Renal cortex interstitium (tissue), 15 donors: Measurements from ENCODE around the gene IFNA4. TPM values are rescaled to one million over a fixed set of nuclear protein-coding genes. Genes with fewer than 3 reads are reported as not detected.
"Not testable (repeated sequence)": the region's sequence is repeated elsewhere in the genome, so short reads cannot be mapped to it uniquely, and the experiment has no call there.

Source experiments
- DNase-seq, 11 donors: peaks; one replicate each; pipeline ENCODE4 v3.0.0-alpha.2; 2013; ENCODE audit warnings: low read depth in 9 of 11, low spot score in 4 of 11; ENCODE audit errors: extremely low read depth in 1 of 11
- long read RNA-seq, 16 experiments: transcript quantifications; one replicate each; lab custom pipeline, GENCODE V29; 2026
- polyA plus RNA-seq, 3 donors: library from polyadenylated mRNA; unstranded; fragments of 120-200 nt; gene quantifications; one replicate each; pipeline ENCODE4 v1.2.1, GENCODE V29; 2013; ENCODE audit not compliant: insufficient read length in 3 of 3

Gene IFNA4
- polyA plus RNA-seq, result not detected
- long read RNA-seq, donor 1, result 0 reads
- long read RNA-seq, donor 2, result 0 reads
- long read RNA-seq, donor 3, result 0 reads
- long read RNA-seq, donor 4, result 0 reads
- long read RNA-seq, donor 5, result 0 reads
- long read RNA-seq, donor 6, result 0 reads
- long read RNA-seq, donor 7, result 0 reads
- long read RNA-seq, donor 8, result 0 reads
- long read RNA-seq, donor 9, result 0 reads
- long read RNA-seq, donor 10, result 0 reads
- long read RNA-seq, donor 11, result 0 reads
- long read RNA-seq, donor 12, result 0 reads
- long read RNA-seq, donor 13, result 0 reads
- long read RNA-seq, donor 14, result 0 reads
- long read RNA-seq, donor 15, result 0 reads
- long read RNA-seq, donor 16, result 0 reads

DNA sequence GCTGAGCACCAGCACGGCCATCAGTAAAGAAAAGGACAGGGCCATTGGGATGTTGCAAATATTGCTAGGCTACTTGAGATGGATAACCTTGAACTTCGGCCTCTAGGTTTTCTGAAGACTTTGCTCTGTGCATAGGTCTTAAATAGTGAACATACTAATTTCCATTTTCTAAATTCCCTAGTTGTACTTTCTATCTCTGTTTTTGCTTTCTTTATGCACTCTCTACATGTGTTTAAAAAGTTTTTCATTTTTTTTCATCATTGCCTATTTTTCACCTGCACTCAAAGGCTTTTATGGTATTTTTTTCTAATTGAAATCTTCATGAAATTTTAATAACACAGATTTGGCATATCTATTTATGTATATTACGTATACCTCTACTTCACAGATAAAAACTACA lies at the start of gene IFNA4:
Gene IFNA4 (minus strand): TSS at position 101 of the 400 bp plus-strand sequence. CDS start 56 bp downstream, at position 45.
- not testable (repeated sequence) for DNase-seq

DNA sequence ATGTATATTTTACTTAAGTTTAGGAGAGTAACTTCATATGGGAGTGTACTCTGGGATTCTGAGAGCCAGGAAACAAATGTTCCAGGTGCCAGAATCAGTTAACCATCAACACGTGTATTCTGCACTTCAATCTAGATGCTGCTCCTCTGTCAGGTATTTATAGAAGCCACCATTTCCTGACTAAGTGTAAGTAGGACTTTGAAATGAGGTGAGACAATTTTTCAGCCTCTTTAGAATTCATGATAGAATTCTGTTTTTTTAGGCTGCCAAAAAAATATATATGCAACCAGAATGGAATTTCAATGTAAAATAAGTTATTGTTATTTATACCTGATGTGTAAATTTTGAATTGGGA lies 49.0 kb upstream of the IFNA4 start:
- DNase-seq, result not testable (repeated sequence)

DNA sequence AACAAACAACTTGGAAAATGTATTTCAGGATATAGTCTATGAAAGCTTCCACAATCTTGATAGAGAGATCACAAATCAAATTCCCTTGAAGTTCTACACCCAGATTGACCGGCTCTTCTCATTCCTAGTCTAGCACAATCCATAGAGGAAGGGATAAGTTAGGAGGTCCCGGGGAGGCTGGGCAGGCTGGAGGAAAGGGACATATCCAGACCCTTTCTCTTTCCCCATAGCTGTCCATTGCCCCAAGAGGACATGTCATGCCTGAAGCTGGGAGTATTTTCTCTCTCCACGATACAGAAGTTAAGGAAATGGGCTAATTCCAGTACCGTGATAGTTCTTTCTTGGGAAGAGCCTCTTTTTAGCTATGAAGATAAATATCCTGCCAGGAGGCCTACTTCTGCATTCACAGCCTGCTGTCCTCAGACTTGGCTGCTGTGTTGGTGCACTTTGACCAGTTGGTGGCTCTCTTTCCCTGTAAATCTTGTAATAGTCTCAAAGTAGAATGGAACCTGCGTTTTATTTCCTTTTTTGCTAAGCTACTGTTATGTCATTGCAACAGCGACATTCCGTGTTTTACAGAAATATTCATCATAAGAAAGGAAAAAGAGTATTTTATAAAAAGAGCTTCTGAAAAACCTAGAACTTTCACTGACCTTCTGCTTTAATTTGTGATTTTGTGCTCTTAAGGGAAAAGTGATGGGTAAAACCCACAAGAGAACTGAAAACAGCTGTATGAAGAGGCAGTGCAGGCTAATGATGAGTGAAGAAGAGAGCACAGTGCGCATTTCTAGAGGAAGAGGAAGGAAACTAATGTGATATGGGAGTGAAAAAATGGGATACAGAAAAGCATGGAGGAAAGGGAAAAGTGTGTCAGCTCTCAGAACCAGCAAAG lies 48.3 kb upstream of the IFNA4 start:
- DNase-seq, result peak in 5 of 11 donors; percentile 3 to 14 (median 7)

DNA sequence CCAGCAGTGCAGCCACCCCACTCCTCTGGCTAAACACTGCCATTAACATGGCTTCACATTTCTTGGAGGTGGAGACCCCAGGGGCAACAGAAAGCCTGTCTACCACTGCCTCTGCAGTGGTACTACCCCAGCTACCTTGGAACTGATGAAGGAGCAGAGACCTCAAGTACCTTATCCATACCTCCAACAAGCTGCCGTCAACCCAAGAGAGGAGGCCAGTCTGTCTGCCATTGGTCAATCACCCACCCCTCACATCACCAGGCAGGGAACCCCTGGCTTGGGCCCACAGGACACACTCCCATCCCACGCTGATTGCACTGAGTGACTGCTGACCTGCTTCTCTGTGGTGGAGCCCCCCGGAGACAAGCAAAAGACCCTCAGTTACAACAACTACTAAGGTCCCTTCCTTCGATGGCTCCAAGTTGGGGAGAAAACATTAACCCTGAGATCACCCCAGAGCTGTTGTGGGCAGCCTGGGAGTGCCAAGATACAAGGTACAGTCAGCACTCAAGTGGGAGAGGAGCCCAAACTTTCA lies 46.8 kb upstream of the IFNA4 start:
- no peak for DNase-seq

DNA sequence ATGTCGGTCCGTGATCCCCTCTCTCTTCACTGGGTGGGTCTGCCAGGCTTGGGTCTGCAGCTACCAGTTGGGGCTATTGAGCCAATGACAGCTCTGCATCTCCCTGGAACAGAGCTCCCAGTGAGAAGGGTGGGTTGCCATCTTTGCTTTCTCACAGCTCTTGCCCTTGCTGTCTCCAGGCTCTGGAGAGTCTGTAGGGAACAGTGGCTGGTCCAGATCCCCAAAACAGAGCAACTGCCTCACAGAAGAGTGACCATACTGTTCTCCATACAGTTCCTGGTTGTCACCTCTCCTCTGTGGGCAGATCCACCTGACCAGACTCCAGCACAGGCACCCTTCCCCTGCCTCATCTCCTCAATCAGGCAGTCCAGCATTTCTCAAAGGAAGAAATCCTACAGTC lies 45.9 kb upstream of the IFNA4 start:
- no peak for DNase-seq

DNA sequence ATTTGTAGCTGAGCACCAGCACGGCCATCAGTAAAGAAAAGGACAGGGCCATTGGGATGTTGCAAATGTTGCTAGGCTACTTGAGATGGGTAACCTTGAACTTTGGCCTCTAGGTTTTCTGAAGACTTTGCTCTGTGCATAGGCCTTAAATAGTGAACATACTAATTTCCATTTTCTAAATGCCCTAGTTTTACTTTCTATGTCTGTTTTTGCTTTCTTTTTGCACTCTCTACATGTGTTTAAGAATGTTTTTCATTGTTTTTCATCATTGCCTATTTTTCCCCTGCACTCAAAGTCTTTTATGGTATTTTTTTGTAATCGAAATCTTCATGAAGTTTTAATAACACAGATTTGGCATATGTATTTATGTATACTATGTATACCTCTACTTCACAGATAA lies 40.7 kb upstream of the IFNA4 start, which contains the start of gene IFNA17:
Gene IFNA17 (minus strand): TSS at position 101 of the 400 bp plus-strand sequence. CDS start 49 bp downstream, at position 52.
- no peak for DNase-seq

DNA sequence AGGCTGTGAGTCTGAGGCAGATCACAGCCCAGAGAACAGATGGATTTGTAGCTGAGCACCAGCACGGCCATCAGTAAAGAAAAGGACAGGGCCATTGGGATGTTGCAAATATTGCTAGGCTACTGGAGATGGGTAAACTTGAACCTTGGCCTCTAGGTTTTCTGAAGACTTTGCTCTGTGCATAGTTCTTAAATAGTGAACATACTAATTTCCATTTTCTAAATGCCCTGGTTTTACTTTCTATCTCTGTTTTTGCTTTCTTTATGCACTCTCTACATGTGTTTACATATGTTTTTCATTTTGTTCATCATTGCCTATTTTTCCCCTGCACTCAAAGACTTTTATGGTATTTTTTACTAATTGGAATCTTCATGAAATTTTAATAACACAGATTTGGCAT lies 29.8 kb upstream of the IFNA4 start, which contains the start of gene IFNA16:
Gene IFNA16 (minus strand): TSS at position 101 of the 400 bp plus-strand sequence. CDS start 6 bp downstream, at position 95.
- DNase-seq, result not testable (repeated sequence)

DNA sequence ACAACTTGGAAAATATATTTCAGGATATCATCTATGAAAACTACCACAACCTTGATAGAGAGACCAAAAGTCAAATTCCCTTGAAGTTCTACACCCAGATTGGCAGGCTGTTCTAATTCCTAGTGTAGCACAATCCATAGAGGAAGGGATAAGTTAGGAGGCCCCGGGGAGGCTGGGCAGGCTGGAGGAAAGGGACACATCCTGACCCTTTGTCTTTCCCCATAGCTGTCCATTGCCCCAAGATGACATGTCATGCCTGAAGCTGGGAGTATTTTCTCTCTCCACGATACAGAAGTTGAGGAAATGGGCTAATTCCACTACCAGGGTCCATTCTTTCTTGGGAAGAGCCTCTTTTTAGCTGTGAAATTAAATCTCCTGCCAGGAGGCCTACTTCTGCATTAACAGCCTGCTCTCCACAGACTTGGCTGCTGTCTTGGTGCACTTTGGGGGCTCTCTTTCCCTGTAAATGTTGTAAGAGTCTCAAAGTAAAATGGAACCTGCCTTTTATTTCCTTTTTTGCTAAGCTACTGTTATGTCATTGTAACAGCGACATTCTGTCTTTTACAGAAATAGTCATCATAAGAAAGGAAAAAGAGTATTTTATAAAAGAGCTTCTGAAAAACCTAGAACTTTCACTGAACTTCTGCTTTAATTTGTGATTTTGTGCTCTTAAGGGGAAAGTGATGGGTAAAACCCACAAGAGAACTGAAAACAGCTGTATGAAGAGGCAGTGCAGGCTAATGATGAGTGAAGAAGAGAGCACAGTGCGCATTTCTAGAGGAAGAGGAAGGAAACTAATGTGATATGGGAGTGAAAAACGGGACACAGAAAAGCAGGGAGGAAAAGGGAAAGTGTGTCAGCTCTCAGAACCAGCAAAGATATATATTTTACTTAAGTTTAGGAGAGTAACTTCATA lies 26.3 kb upstream of the IFNA4 start:
- not testable (repeated sequence) for DNase-seq

DNA sequence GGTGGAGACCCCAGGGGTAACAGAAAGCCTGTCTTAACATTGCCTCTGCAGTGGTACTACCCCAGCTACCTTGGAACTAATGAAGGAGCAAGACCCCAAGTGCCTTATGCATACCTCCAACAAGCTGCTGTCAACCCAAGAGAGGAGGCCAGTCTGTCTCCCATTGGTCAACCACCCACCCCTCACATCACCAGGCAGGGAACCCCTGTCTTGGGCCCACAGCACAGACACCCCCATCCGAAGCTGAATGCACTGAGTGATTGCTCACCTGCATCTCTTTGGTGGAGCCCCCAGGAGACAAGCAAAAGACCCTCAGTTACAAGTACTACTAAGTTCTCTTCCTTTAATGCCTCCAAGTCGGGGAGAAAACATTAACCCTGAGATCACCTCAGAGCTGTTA lies 24.8 kb upstream of the IFNA4 start:
- not testable (repeated sequence) for DNase-seq

DNA sequence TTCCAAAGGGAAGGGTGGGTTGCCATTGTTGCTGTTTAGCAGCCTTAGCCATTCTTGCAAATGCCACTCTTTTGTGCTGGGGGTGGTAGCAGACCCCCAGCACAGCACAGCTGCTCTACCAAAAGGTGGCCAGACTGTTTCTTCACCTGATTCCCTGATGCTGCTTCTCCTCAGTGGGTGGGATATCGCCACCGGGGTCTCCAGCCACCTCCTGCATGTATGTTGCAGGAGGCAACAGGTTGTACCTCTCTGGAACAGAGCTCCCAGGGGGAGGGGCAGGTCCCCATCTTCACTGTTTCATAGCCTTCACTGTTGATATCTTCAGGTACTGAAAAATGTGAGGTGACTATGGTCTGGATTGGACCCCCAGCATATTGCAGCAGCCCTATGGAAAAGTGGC lies 23.4 kb upstream of the IFNA4 start:
- DNase-seq, result not testable (repeated sequence)

DNA sequence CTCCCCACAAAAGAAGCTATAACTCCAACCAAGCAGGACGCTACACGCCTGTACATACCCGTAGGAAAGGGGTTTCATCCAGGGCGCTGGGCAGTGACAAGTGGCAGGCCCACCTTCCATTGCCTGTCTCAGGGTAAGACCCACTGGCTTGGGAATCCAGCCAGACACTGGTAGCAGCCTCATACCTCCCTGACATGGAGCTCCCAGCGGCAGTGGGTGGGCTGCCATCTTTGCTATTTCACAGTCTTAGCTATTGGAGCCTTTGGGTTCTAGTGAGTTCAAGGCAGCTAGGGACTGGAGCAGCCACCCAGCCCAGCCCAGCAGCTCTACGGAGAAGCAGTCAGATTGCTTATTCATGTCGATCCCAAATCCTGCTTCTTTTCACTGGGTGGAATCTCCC lies 22.9 kb upstream of the IFNA4 start:
- DNase-seq, result no peak

DNA sequence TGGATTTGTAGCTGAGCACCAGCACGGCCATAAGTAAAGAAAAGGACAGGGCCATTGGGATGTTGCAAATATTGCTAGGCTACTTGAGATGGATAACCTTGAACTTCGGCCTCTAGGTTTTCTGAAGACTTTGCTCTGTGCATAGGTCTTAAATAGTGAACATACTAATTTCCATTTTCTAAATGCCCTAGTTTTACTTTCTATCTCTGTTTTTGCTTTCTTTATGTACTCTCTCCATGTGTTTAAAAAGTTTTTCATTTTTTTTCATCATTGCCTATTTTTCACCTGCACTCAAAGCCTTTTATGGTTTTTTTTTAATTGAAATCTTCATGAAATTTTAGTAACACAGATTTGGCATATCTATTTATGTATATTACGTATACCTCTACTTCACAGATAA lies 19.7 kb upstream of the IFNA4 start, which contains the start of gene IFNA10:
Gene IFNA10 (minus strand): TSS at position 101 of the 400 bp plus-strand sequence. CDS start 46 bp downstream, at position 55.
- DNase-seq, result not testable (repeated sequence)

DNA sequence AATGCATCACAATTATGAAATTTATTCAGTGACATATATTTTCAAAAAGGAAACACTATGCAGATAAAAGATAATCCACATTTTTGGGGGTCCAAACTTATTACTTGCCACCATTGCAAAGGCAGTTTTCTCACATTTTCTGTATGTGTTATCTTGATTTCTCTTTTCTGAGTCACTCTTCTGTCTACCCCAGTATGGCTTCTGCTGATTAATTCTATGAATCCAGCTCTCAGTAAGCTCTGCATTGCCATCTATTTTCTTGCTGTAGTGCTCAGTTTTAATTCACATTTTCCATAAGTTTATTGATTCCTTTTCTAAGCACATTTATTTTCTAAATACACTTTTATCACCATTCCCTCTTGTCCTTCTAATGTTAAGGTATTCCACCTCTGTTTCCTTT lies 17.8 kb upstream of the IFNA4 start:
- no peak for DNase-seq

DNA sequence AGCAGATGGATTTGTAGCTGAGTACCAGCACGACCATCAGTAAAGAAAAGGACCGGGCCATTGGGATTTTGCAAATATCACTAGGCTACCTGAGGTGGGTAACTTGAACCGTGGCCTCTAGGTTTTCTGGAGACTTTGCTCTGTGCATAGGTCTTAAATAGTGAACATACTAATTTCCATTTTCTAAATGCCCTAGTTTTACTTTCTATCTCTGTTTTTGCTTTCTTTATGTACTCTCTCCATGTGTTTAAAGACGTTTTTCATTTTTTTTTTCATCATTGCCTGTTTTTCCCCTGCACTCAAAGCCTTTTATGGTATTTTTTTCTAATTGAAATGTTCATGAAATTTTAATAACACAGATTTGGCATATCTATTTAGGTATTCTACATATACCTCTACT lies 14.7 kb upstream of the IFNA4 start, which contains the start of gene IFNA7:
Gene IFNA7 (minus strand): TSS at position 101 of the 400 bp plus-strand sequence. CDS start 40 bp downstream, at position 61.
- not testable (repeated sequence) for DNase-seq

DNA sequence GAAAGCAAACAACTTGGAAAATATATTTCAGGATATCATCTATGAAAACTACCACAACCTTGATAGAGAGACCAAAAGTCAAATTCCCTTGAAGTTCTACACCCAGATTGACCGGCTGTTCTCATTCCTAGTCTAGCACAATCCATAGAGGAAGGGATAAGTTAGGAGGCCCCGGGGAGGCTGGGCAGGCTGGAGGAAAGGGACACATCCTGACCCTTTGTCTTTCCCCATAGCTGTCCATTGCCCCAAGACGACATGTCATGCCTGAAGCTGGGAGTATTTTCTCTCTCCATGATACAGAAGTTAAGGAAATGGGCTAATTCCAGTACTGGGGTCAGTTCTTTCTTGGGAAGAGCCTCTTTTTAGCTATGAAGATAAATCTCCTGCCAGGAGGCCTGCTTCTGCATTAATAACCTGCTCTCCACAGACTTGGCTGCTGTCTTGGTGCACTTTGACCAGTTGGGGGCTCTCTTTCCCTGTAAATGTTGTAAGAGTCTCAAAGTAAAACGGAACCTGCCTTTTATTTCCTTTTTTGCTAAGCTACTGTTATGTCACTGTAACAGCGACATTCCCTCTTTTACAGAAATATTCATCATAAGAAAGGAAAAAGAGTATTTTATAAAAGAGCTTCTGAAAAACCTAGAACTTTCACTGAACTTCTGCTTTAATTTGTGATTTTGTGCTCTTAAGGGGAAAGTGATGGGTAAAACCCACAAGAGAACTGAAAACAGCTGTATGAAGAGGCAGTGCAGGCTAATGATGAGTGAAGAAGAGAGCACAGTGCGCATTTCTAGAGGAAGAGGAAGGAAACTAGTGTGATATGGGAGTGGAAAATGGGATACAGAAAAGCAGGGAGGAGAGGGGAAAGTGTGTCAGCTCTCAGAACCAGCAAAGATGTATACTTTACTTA lies 7.7 kb upstream of the IFNA4 start:
- DNase-seq, result peak in 1 of 11 donors; percentile 1

DNA sequence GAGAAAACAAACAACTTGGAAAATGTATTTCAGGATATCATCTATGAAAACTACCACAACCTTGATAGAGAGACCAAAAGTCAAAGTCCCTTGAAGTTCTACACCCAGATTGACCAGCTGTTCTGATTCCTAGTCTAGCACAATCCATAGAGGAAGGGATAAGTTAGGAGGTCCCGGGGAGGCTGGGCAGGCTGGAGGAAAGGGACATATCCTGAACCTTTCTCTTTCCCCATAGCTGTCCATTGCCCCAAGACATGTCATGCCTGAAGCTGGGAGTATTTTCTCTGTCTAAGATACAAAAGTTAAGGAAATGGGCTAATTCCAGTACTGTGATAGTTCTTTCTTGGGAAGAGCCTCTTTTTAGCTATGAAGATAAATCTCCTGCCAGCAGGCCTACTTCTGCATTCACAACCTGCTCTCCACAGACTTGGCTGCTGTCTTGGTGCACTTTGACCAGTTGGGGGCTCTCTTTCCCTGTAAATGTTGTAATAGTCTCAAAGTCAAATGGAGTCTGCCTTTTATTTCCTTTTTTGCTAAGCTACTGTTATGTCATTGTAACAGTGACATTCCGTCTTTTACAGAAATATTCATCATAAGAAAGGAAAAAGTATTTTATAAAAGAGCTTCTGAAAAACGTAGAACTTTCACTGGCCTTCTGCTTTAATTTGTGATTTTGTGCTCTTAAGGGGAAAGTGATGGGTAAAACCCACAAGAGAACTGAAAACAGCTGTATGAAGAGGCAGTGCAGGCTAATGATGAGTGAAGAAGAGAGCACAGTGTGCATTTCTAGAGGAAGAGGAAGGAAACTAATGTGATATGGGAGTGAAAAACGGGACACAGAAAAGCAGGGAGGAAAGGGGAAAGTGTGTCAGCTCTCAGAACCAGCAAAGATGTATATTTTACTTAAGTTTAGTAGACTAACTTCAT lies 4.3 kb downstream of the IFNA4 start:
- DNase-seq, result not testable (repeated sequence)
